OCI-M2 (cell line): Measurements from ENCODE around the gene AMHR2.

Experiments
- DNase-seq: peaks from one replicate; lab custom pipeline; 2025; ENCODE audit not compliant: unreplicated experiment; lab: John Stamatoyannopoulos, UW

AMHR2 gene

GRCh38 chr12:53479331-53479730 is 55.7 kb downstream of the AMHR2 start:
- DNase-seq: no peak

GRCh38 chr12:53480491-53481442 is 57.1 kb downstream of the AMHR2 start:
- DNase-seq: no peak
